Kidney (tissue), 14 donors: ENCODE results near the gene ARHGEF11. TPM values are rescaled to one million over a fixed set of nuclear protein-coding genes. Genes with fewer than 3 reads are reported as not detected.

Experiments used
- DNase-seq, 5 donors: peaks; one replicate each; pipeline ENCODE4 v3.0.0-alpha.2; 2013 to 2020
- FAIRE-seq: peaks from 2 replicates; lab custom pipeline; 2012; peaks lifted over from hg19 to GRCh38; lab: Jason Lieb, UNC
- H3K27ac ChIP-seq, 2 donors: one replicate each; pipeline ENCODE4 v1.7.0; 2013; ENCODE audit warnings: low read depth in 2 of 2, low read length in 2 of 2, inconsistent platforms in 1 of 2
- H3K27me3 ChIP-seq: one replicate; pipeline ENCODE4 v1.7.1; 2013; ENCODE audit warnings: low read length, inconsistent platforms; ENCODE audit not compliant: control insufficient read depth, insufficient read depth
- H3K36me3 ChIP-seq, 3 donors: one replicate each; pipeline versions ENCODE4 v1.7.0 to v1.7.1; 2013; ENCODE audit warnings: low read length in 3 of 3, control low read depth in 1 of 3, inconsistent platforms in 1 of 3; ENCODE audit not compliant: insufficient read depth in 3 of 3, control insufficient read depth in 2 of 3
- H3K4me1 ChIP-seq, 3 donors: one replicate each; pipeline versions ENCODE4 v1.7.0 to v1.7.1; 2013; ENCODE audit warnings: low read length in 3 of 3, inconsistent platforms in 1 of 3, low read depth in 1 of 3; ENCODE audit not compliant: control insufficient read depth in 2 of 3, insufficient read depth in 2 of 3
- H3K4me3 ChIP-seq, 3 donors: one replicate each; pipeline versions ENCODE4 v1.7.0 to v1.8.1; 2013; ENCODE audit warnings: low read length in 3 of 3, control low read depth in 1 of 3, inconsistent platforms in 1 of 3
- H3K9ac ChIP-seq, 3 donors: one replicate each; pipeline versions ENCODE4 v1.7.0 to v1.7.1; 2013; ENCODE audit warnings: low read length in 3 of 3, control low read depth in 1 of 3, inconsistent platforms in 1 of 3
- H3K9me3 ChIP-seq, 3 donors: one replicate each; pipeline versions ENCODE4 v1.7.0 to v1.7.1; 2013; ENCODE audit warnings: low read length in 3 of 3, control low read depth in 1 of 3, inconsistent platforms in 1 of 3; ENCODE audit not compliant: control insufficient read depth in 2 of 3, insufficient read depth in 1 of 3
- CTCF ChIP-seq: IDR thresholded peaks from 3 replicates; pipeline ENCODE4 v1.5.1; 2012; ENCODE audit warnings: mild to moderate bottlenecking, moderate library complexity, borderline replicate concordance; ENCODE audit not compliant: insufficient read depth; ENCODE audit errors: extremely low read depth
- intact Hi-C: fragments of 100-400 bp; cut with DNase I; formaldehyde crosslinking; loops from one replicate; pipeline ENCODE4 v1.11.1; 2022
- polyA plus RNA-seq: library from polyadenylated mRNA; stranded (reverse); fragments of 350-450 nt; fragmentation: Illumina TruSeq; extraction: RNeasy Lipid Tissue Mini Kit (QIAGEN cat#74804); gene quantifications from one replicate; pipeline ENCODE4 v1.2.3, GENCODE V29; 2014; ENCODE audit warnings: low read depth, low replicate concordance; ENCODE audit not compliant: insufficient read depth
- total RNA-seq: library from RNA; stranded (reverse); fragmentation: NEBNext Ultra II Directional; extraction: Animal tissue kit (Norgen Biotek cat#: 25700); gene quantifications from one replicate; pipeline ENCODE4 v1.2.1, GENCODE V29; 2021
- donor health status: control.
- donor health status: control.
- donor health status: control.
- donor health status: control.
- donor health status: control.
- donor health status: DM: yes; HTN: yes; CAD: no.
- donor health status: Normal renal cell carcinoma (clear cell type).

Gene ARHGEF11
- total and polyA plus RNA-seq, 2 donors from 2014 or later = 8.8 to 36.4 TPM

GRCh38 chr1:156938813-156939212, 106.7 kb downstream of the ARHGEF11 start:
- TF ChIP-seq CTCF = no peak

GRCh38 chr1:156937883-156938282, 107.7 kb downstream of the ARHGEF11 start:
- Histone ChIP-seq H3K27me3 (no peaks in the 10 kb centered on the region), H3K36me3 (peaks cover 2 to 41% (median 32%) of the 10 kb centered on the region in 3 donors), H3K4me1 (no peaks in the 10 kb centered on the region), H3K27ac (no peak overlapping the region), H3K9me3 (no peaks in the 10 kb centered on the region), H3K4me3 (no peak overlapping the region), H3K9ac (no peak overlapping the region)
- FAIRE-seq (no peak), DNase-seq (no peak)
- TF ChIP-seq CTCF = no peak
- intact Hi-C loops = no loop called here

More at GRCh38 chr1:156938813-156939212, 106.7 kb downstream of the ARHGEF11 start:
- Histone ChIP-seq H3K27me3 (no peaks in the 10 kb centered on the region), H3K9me3 (no peaks in the 10 kb centered on the region), H3K4me1 (no peaks in the 10 kb centered on the region), H3K27ac (no peak overlapping the region), H3K9ac (no peak overlapping the region), H3K36me3 (peaks cover 2 to 48% (median 36%) of the 10 kb centered on the region in 3 donors), H3K4me3 (no peak overlapping the region)
- FAIRE-seq = no peak
- intact Hi-C loops = no loop called here
- no peak for DNase-seq

GRCh38 chr1:156936721-156937220, 108.8 kb downstream of the ARHGEF11 start:
- H3K27ac ChIP-seq = no peak overlapping the region
- no peaks in the 10 kb centered on the region for H3K27me3 ChIP-seq
- DNase-seq = no peak
- no peaks in the 10 kb centered on the region for H3K9me3 ChIP-seq
- no peaks in the 10 kb centered on the region for H3K4me1 ChIP-seq
- no peak overlapping the region for H3K4me3 ChIP-seq
- TF ChIP-seq CTCF = no peak
- FAIRE-seq = no peak
- H3K36me3 ChIP-seq = peaks cover 2 to 38% (median 23%) of the 10 kb centered on the region in 3 donors
- intact Hi-C loops = no loop called here
- H3K9ac ChIP-seq = no peak overlapping the region

GRCh38 chr1:156936191-156936590, 109.4 kb downstream of the ARHGEF11 start:
- FAIRE-seq = no peak
- no peak for TF ChIP-seq CTCF

More at GRCh38 chr1:156936191-156936590, 109.4 kb downstream of the ARHGEF11 start:
- DNase-seq = no peak
- intact Hi-C loops = no loop called here
- peaks cover 2 to 32% (median 23%) of the 10 kb centered on the region in 3 donors for H3K36me3 ChIP-seq
- no peak overlapping the region for H3K27ac ChIP-seq
- H3K27me3 ChIP-seq = no peaks in the 10 kb centered on the region
- H3K4me3 ChIP-seq = no peak overlapping the region
- no peak overlapping the region for H3K9ac ChIP-seq
- H3K9me3 ChIP-seq = no peaks in the 10 kb centered on the region
- H3K4me1 ChIP-seq = no peaks in the 10 kb centered on the region
